ENCODE data around the gene ROBO2. TPM values are rescaled to one million over a fixed set of nuclear protein-coding genes. Genes with fewer than 3 reads are reported as not detected.

Gene ROBO2
- polyA plus RNA-seq, 1 of the 3 experiments (the other 2 are of a cell fraction), result not detected

GRCh38 chr3:77446761-77447160 lies 406.9 kb downstream of the ROBO2 start:
- ChIA-PET CTCF (no interaction called here), POLR2A (no interaction called here)
- no peaks in the 10 kb centered on the region for H3K27me3 ChIP-seq (ENCODE audit: insufficient read depth)
- no peaks in the 10 kb centered on the region for H3F3A ChIP-seq (replicated peaks; ENCODE audit: insufficient read depth)
- no peak overlapping the region for H3K9ac ChIP-seq
- no peaks in the 10 kb centered on the region for H3K79me2 ChIP-seq (ENCODE audit: insufficient read depth)
- no peaks in the 10 kb centered on the region for H3K9me2 ChIP-seq
- no peak overlapping the region for H2AFZ ChIP-seq (ENCODE audit: low read depth)
- no peak overlapping the region for H3K4me2 ChIP-seq
- no peak overlapping the region for H3K27ac ChIP-seq (ENCODE audit: low read depth in 2 of 2, low read length in 1 of 2)
- H3K4me3 ChIP-seq (ENCODE audit: low read depth in 2 of 2, low read length in 1 of 2), result no peak overlapping the region
- H3K9me3 ChIP-seq, result no peaks in the 10 kb centered on the region
- TF ChIP-seq MAX (IDR thresholded peaks at IDR 0.05; ENCODE audit: low read depth) (no peak), RCOR1 (IDR thresholded peaks at IDR 0.05; ENCODE audit: low read length) (no peak), ZBTB33 (IDR thresholded peaks at IDR 0.05; ENCODE audit: borderline replicate concordance, low read depth) (no peak), MEF2A (IDR thresholded peaks at IDR 0.05; ENCODE audit: borderline replicate concordance, low read depth) (no peak), USF1 (IDR thresholded peaks at IDR 0.05; ENCODE audit: borderline replicate concordance, low read depth) (no peak), REST (IDR thresholded peaks at IDR 0.05; ENCODE audit: low read depth, low read length) (no peak), POLR2AphosphoS5 (IDR thresholded peaks at IDR 0.05; ENCODE audit: low read depth, low read length) (no peak)
- H3K36me3 ChIP-seq (replicated peaks in 1 of 2; ENCODE audit: control insufficient read depth in 1 of 2, insufficient read depth in 2 of 2, low read length in 1 of 2), result no peaks in the 10 kb centered on the region
- H4K20me1 ChIP-seq (ENCODE audit: insufficient read depth), result no peaks in the 10 kb centered on the region
- no peak for DNase-seq
- H3K4me1 ChIP-seq (ENCODE audit: control insufficient read depth in 1 of 2, insufficient read depth in 2 of 2, low read depth in 1 of 2, low read length in 1 of 2), result no peaks in the 10 kb centered on the region

- no peaks in the 10 kb centered on the region for H3K4me1 ChIP-seq (ENCODE audit: control insufficient read depth in 1 of 2, insufficient read depth in 2 of 2, low read depth in 1 of 2, low read length in 1 of 2)
- TF ChIP-seq FOXM1 (IDR thresholded peaks at IDR 0.05; ENCODE audit: low read depth), result no peak
- TF ChIP-seq ELF1 (IDR thresholded peaks at IDR 0.05), result no peak
- TF ChIP-seq JUND (IDR thresholded peaks at IDR 0.05), result no peak
- no peak for TF ChIP-seq NFIC (IDR thresholded peaks at IDR 0.05; ENCODE audit: borderline replicate concordance)
- TF ChIP-seq MEF2A (IDR thresholded peaks at IDR 0.05; ENCODE audit: borderline replicate concordance, low read depth), result no peak
- no peak for TF ChIP-seq USF1 (IDR thresholded peaks at IDR 0.05; ENCODE audit: borderline replicate concordance, low read depth)
- no peak for TF ChIP-seq NRF1 (IDR thresholded peaks at IDR 0.05; ENCODE audit: low read depth, low read length)
- no peak for TF ChIP-seq CHD2 (IDR thresholded peaks at IDR 0.05; ENCODE audit: low read length, partially characterized antibody)
- TF ChIP-seq GABPA (IDR thresholded peaks at IDR 0.05; ENCODE audit: low read depth), result no peak
- no peak for TF ChIP-seq CTCF (IDR thresholded peaks at IDR 0.05)
- no peak for TF ChIP-seq RCOR1 (IDR thresholded peaks at IDR 0.05; ENCODE audit: low read length)
- DNase-seq, result no peak
- no peaks in the 10 kb centered on the region for H3K9me3 ChIP-seq
- no peak overlapping the region for H3K4me3 ChIP-seq (ENCODE audit: low read depth in 2 of 2, low read length in 1 of 2)
- POLR2A ChIA-PET, result no interaction called here
- no peak overlapping the region for H3K27ac ChIP-seq (ENCODE audit: low read depth in 2 of 2, low read length in 1 of 2)
- H4K20me1 ChIP-seq (ENCODE audit: insufficient read depth), result no peaks in the 10 kb centered on the region
- no peaks in the 10 kb centered on the region for H3K36me3 ChIP-seq (replicated peaks in 1 of 2; ENCODE audit: control insufficient read depth in 1 of 2, insufficient read depth in 2 of 2, low read length in 1 of 2)
- no peaks in the 10 kb centered on the region for H3K79me2 ChIP-seq (ENCODE audit: insufficient read depth)
- no peak overlapping the region for H2AFZ ChIP-seq (ENCODE audit: low read depth)
- CTCF ChIA-PET, result interaction anchor here (1.4 to 1.7 kb wide), 2 partner anchors 49 to 129 kb away, joined by 3 to 6 read pairs; no protein-coding TSS in a partner anchor
- H3K9ac ChIP-seq, result no peak overlapping the region
- H3K4me2 ChIP-seq, result no peak overlapping the region
- no peaks in the 10 kb centered on the region for H3F3A ChIP-seq (replicated peaks; ENCODE audit: insufficient read depth)
- no peaks in the 10 kb centered on the region for H3K9me2 ChIP-seq
- no peaks in the 10 kb centered on the region for H3K27me3 ChIP-seq (ENCODE audit: insufficient read depth)
- WGBS (ENCODE audit: low lambda C conversion rate), result 56% methylated on average over 6 of the region's 6 CpGs
Measured at GRCh38 chr3:77449459-77450350, 409.8 kb downstream of the ROBO2 start.

Data from SK-N-SH (cell line).